HUES48 (cell line): ENCODE results near the gene SCAF4.
"Not testable (repeated sequence)": the region's sequence is repeated elsewhere in the genome, so short reads cannot be mapped to it uniquely, and the experiment has no call there.

Source experiments
- H3K27ac ChIP-seq: one replicate; pipeline ENCODE4 v1.7.0; 2013; ENCODE audit warnings: low read depth, low read length, inconsistent platforms
- H3K27me3 ChIP-seq: 2 replicates; pipeline ENCODE4 v1.6.1; 2013; ENCODE audit warnings: mild to moderate bottlenecking, low read length; ENCODE audit not compliant: control insufficient read depth, insufficient read depth
- H3K36me3 ChIP-seq: 2 replicates; pipeline ENCODE4 v1.6.1; 2013; ENCODE audit warnings: low read length; ENCODE audit not compliant: control insufficient read depth, insufficient read depth
- H3K4me1 ChIP-seq: 2 replicates; pipeline ENCODE4 v1.6.1; 2013; ENCODE audit warnings: mild to moderate bottlenecking, low read length; ENCODE audit not compliant: control insufficient read depth, insufficient read depth
- H3K4me3 ChIP-seq: 2 replicates; pipeline ENCODE4 v1.5.1; 2013; ENCODE audit warnings: mild to moderate bottlenecking, low read depth, low read length
- H3K9ac ChIP-seq: 2 replicates; pipeline ENCODE4 v1.6.1; 2013; ENCODE audit warnings: mild to moderate bottlenecking, low read depth, low read length, moderate library complexity
- H3K9me3 ChIP-seq: 2 replicates; pipeline ENCODE4 v1.6.1; 2013; ENCODE audit warnings: low read length; ENCODE audit not compliant: control insufficient read depth, insufficient read depth

The SCAF4 gene

DNA sequence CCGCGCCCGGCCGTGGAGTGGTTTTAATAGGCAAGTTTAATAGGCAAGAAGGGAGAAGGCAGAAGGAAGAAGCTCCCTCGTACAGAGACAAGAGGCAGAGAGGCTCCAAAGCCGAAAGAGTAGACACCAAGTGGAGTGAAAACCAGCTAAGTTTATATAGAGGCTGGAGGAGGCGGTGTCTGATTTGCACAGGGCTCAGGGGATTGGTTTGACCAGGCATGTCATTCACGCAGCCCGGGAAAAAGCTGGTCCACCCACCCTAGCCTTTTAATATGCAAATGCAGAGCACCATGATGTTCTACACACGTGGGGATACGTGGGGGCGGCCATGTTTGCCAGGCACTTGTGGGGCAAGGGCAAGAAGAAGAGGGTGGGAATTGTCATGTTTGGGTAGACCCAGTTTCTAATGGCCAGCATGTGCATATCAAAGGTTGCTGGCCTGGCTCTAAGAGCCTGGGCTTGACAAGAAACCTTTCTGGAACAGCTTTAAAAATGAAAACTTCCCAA, 90.4 kb downstream of the SCAF4 start:
- Histone ChIP-seq H3K36me3 (no peaks in the 10 kb centered on the region), H3K9me3 (no peaks in the 10 kb centered on the region), H3K4me1 (no peaks in the 10 kb centered on the region), H3K27ac (no peak overlapping the region), H3K9ac (no peak overlapping the region), H3K27me3 (no peaks in the 10 kb centered on the region), H3K4me3 (no peak overlapping the region)

- no peak overlapping the region for H3K4me3 ChIP-seq
- no peak overlapping the region for H3K9ac ChIP-seq
- H3K9me3 ChIP-seq, result no peaks in the 10 kb centered on the region
- no peaks in the 10 kb centered on the region for H3K27me3 ChIP-seq
- H3K27ac ChIP-seq, result no peak overlapping the region
- no peaks in the 10 kb centered on the region for H3K4me1 ChIP-seq
- no peaks in the 10 kb centered on the region for H3K36me3 ChIP-seq
Observed at GRCh38 chr21:31636874-31637273, 95.0 kb downstream of the SCAF4 start.

- Histone ChIP-seq H3K36me3 (no peaks in the 10 kb centered on the region), H3K27me3 (no peaks in the 10 kb centered on the region), H3K9ac (no peak overlapping the region), H3K27ac (no peak overlapping the region), H3K9me3 (no peaks in the 10 kb centered on the region), H3K4me1 (no peaks in the 10 kb centered on the region), H3K4me3 (no peak overlapping the region)
Observed at GRCh38 chr21:31634993-31635392, 96.9 kb downstream of the SCAF4 start.

- not testable (repeated sequence) for H3K4me1 ChIP-seq, H3K9ac ChIP-seq, H3K4me3 ChIP-seq, H3K9me3 ChIP-seq, H3K27me3 ChIP-seq, H3K36me3 ChIP-seq, H3K27ac ChIP-seq
Observed at GRCh38 chr21:31631881-31632280, 100.0 kb downstream of the SCAF4 start.

GRCh38 chr21:31629972-31630711, 101.8 kb downstream of the SCAF4 start:
- Histone ChIP-seq H3K9me3 (no peaks in the 10 kb centered on the region), H3K9ac (no peak overlapping the region), H3K27me3 (no peaks in the 10 kb centered on the region), H3K36me3 (no peaks in the 10 kb centered on the region), H3K4me1 (no peaks in the 10 kb centered on the region), H3K27ac (no peak overlapping the region), H3K4me3 (no peak overlapping the region)

- H3K27ac ChIP-seq, result no peak overlapping the region
- H3K36me3 ChIP-seq, result no peaks in the 10 kb centered on the region
- H3K9ac ChIP-seq, result no peak overlapping the region
- no peaks in the 10 kb centered on the region for H3K27me3 ChIP-seq
- H3K9me3 ChIP-seq, result no peaks in the 10 kb centered on the region
- no peak overlapping the region for H3K4me3 ChIP-seq
- no peaks in the 10 kb centered on the region for H3K4me1 ChIP-seq
Observed at GRCh38 chr21:31624961-31625491, 106.9 kb downstream of the SCAF4 start.

- Histone ChIP-seq H3K4me3 (no peak overlapping the region), H3K9me3 (no peaks in the 10 kb centered on the region), H3K9ac (no peak overlapping the region), H3K27me3 (no peaks in the 10 kb centered on the region), H3K27ac (no peak overlapping the region), H3K4me1 (no peaks in the 10 kb centered on the region), H3K36me3 (no peaks in the 10 kb centered on the region)
Observed at GRCh38 chr21:31624181-31624580, 107.7 kb downstream of the SCAF4 start.

DNA sequence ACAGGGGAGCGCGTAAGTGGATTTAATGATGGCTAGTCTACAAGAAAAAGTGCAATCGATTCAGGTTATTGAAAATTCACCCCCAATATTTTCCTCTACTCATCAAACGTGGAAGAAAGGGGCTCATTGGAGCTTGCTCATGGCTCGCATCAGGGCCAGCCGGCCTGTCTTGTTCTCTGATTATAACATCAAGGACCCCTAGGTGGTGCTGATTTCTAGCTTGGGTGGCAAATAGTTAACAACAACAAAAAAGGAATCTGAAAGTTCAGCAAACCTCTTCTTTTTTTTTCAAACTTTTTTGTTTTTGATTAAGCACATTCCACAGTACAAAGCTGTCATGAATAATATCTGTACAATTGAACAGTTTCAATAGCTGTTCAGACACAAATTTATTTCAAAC, 108.3 kb downstream of the SCAF4 start:
- H3K27me3 ChIP-seq, result no peaks in the 10 kb centered on the region

GRCh38 chr21:31622397-31622796, 109.5 kb downstream of the SCAF4 start:
- Histone ChIP-seq H3K9me3 (no peaks in the 10 kb centered on the region), H3K27ac (no peak overlapping the region), H3K4me3 (no peak overlapping the region), H3K4me1 (no peaks in the 10 kb centered on the region), H3K27me3 (no peaks in the 10 kb centered on the region), H3K36me3 (no peaks in the 10 kb centered on the region), H3K9ac (no peak overlapping the region)

More for the DNA sequence above, 108.3 kb downstream of the SCAF4 start:
- H3K9me3 ChIP-seq, result no peaks in the 10 kb centered on the region
- H3K36me3 ChIP-seq, result no peaks in the 10 kb centered on the region
- H3K9ac ChIP-seq, result no peak overlapping the region
- no peak overlapping the region for H3K4me3 ChIP-seq
- H3K27ac ChIP-seq, result no peak overlapping the region
- no peaks in the 10 kb centered on the region for H3K4me1 ChIP-seq
